Measurements from ENCODE around the gene BCR.

- TF ChIP-seq CTCF (conservative IDR thresholded peaks at IDR 0.05; ENCODE audit: low read depth, low read length): no peak
- no peak for TF ChIP-seq POLR2A (IDR thresholded peaks at IDR 0.05; ENCODE audit: low read depth, low read length)
- no peak for TF ChIP-seq MAFK (IDR thresholded peaks at IDR 0.05; ENCODE audit: low read depth, low read length)
- no peak for TF ChIP-seq NFE2L2 (IDR thresholded peaks at IDR 0.05; ENCODE audit: low read depth, low read length)
- TF ChIP-seq CHD1 (IDR thresholded peaks at IDR 0.05; ENCODE audit: low read depth, low read length): no peak
Measured at GRCh38 chr22:23202812-23203451, 22.6 kb downstream of the BCR start.

Data from IMR-90 (cell line).